HCT116 (cell line): Measurements from ENCODE around the gene RSPH6A. TPM values are rescaled to one million over a fixed set of nuclear protein-coding genes. Genes with fewer than 3 reads are reported as not detected.
A peak's percentile ranks its signal among the peaks of the same experiment; 100 is the strongest.

ENCODE experiments used
- ATAC-seq: fragments of 200-7000 bp; cut with Tn5 transposase; 2 replicates; pipeline ENCODE4 v1.9.1; 2020; ENCODE audit warnings: mild to moderate bottlenecking, moderate library complexity
- BruUV-seq: library from RNA; stranded (reverse); fragments of 400-500 nt; replicated peaks from 2 replicates; lab custom pipeline; 2021; lab: Mats Ljungman, UMichigan
- CTCF ChIA-PET: fragments of 300-600 bp; sonication (Branson Sonifier 250); formaldehyde crosslinking; loops from one replicate; lab custom pipeline; 2021; ENCODE audit warnings: antibody characterized with exemption; lab: Charles Lee
- POLR2A ChIA-PET: fragments of 300-600, 350-600 bp; sonication (Branson Sonifier 250); formaldehyde crosslinking; loops from one replicate; lab custom pipeline; 2021; ENCODE audit warnings: antibody characterized with exemption; lab: Charles Lee
- RAD21 ChIA-PET, 2 experiments: fragments of 300-600 bp; sonication (Branson Sonifier 250); formaldehyde crosslinking; loops; one replicate each; lab custom pipeline; 2023; ENCODE audit warnings: low total read pairs in 2 of 2; ENCODE audit not compliant: uncharacterized antibody in 2 of 2, unreplicated experiment in 2 of 2, low non-redundant PET in 1 of 2; lab: Charles Lee
- DNase-seq: peaks from one replicate; pipeline ENCODE4 v3.0.0-alpha.2; 2010; ENCODE audit warnings: low read depth, low spot score
- H2AFZ ChIP-seq: fragments of 200-600 bp; shearing (Covaris generic), sonication (generic); 2 replicates; pipeline ENCODE4 v1.6.1; 2017; ENCODE audit warnings: low read depth, mixed run types, mixed read lengths, antibody characterized with exemption, low read length; ENCODE audit not compliant: poor library complexity, severe bottlenecking
- H3K27ac ChIP-seq: 2 replicates; pipeline ENCODE4 v1.5.1; 2012; ENCODE audit warnings: low read depth, low read length
- H3K27me3 ChIP-seq: fragments of 200-600 bp; sonication (generic); 2 replicates; pipeline ENCODE4 v1.6.1; 2016; ENCODE audit warnings: mixed run types, low read length, mixed read lengths; ENCODE audit not compliant: insufficient read depth
- H3K36me3 ChIP-seq, 2 experiments: fragments of 200-500 bp in 1 of 2; fragments of 200-600 bp in 1 of 2; sonication (Bioruptor generic) in 1 of 2; sonication (generic) in 1 of 2; 2 replicates each; pipeline versions ENCODE4 v1.5.1 to v1.6.1; 2014 to 2016; ENCODE audit warnings: low read length in 2 of 2, inconsistent platforms in 1 of 2, mixed read lengths in 1 of 2, mixed run types in 1 of 2; ENCODE audit not compliant: insufficient read depth in 2 of 2, control insufficient read depth in 1 of 2
- H3K4me1 ChIP-seq, 2 experiments: fragments of 200-600 bp in 1 of 2; sonication (generic) in 1 of 2; 2 replicates each; pipeline versions ENCODE4 v1.5.1 to v1.6.1; 2012 to 2017; ENCODE audit warnings: low read length in 2 of 2, inconsistent platforms in 1 of 2, mild to moderate bottlenecking in 1 of 2, mixed read lengths in 1 of 2, mixed run types in 1 of 2, moderate library complexity in 1 of 2; ENCODE audit not compliant: insufficient read depth in 2 of 2, control insufficient read depth in 1 of 2
- H3K4me2 ChIP-seq: fragments of 200-600 bp; sonication (generic); 2 replicates; pipeline ENCODE4 v1.6.1; 2017; ENCODE audit warnings: mixed run types, low read length, mixed read lengths
- H3K4me3 ChIP-seq, 2 experiments: fragments of 200-600 bp in 1 of 2; sonication (generic) in 1 of 2; replicated peaks in 1 of 2; 2 replicates each; pipeline ENCODE4 v1.5.1; 2011 to 2016; ENCODE audit warnings: low read length in 2 of 2, control low read depth in 1 of 2, low read depth in 1 of 2, mild to moderate bottlenecking in 1 of 2, mixed read lengths in 1 of 2, mixed run types in 1 of 2
- H3K79me2 ChIP-seq: fragments of 200-600 bp; sonication (generic); 2 replicates; pipeline ENCODE4 v1.6.1; 2017; ENCODE audit warnings: mild to moderate bottlenecking, mixed run types, low read length, moderate library complexity, mixed read lengths; ENCODE audit not compliant: insufficient read depth
- H3K9ac ChIP-seq: fragments of 200-600 bp; sonication (generic); 2 replicates; pipeline ENCODE4 v1.6.1; 2016; ENCODE audit warnings: low read length, mixed read lengths
- H3K9me2 ChIP-seq: fragments of 200-600 bp; sonication (generic), shearing (Covaris generic); 2 replicates; pipeline ENCODE4 v1.6.1; 2017; ENCODE audit warnings: mixed run types, mild to moderate bottlenecking, moderate library complexity; ENCODE audit not compliant: insufficient read depth
- H3K9me3 ChIP-seq, 2 experiments: fragments of 200-500 bp in 1 of 2; fragments of 200-600 bp in 1 of 2; sonication (Bioruptor generic) in 1 of 2; sonication (generic) in 1 of 2; 2 replicates each; pipeline ENCODE4 v1.6.1; 2014 to 2017; ENCODE audit warnings: low read length in 2 of 2, mixed read lengths in 2 of 2, inconsistent platforms in 1 of 2, low read depth in 1 of 2, mild to moderate bottlenecking in 1 of 2, mixed run types in 1 of 2, moderate library complexity in 1 of 2; ENCODE audit not compliant: control insufficient read depth in 1 of 2, insufficient read depth in 1 of 2
- H4K20me1 ChIP-seq: fragments of 200-600 bp; sonication (generic), shearing (Covaris generic); 2 replicates; pipeline ENCODE4 v1.6.1; 2017; ENCODE audit warnings: mixed run types, mild to moderate bottlenecking, moderate library complexity; ENCODE audit not compliant: insufficient read depth
- CTCF ChIP-seq, 3 experiments: fragments of 200-600 bp in 1 of 3; sonication (generic) in 1 of 3; IDR thresholded peaks in 2 of 3; conservative IDR thresholded peaks in 1 of 3; 2 replicates each; pipeline ENCODE4 v1.5.1; 2012 to 2017; ENCODE audit warnings: low read depth in 2 of 3, low read length in 2 of 3, antibody characterized with exemption in 1 of 3, borderline replicate concordance in 1 of 3, control low read depth in 1 of 3, mild to moderate bottlenecking in 1 of 3, mixed read lengths in 1 of 3, mixed run types in 1 of 3, moderate library complexity in 1 of 3; ENCODE audit not compliant: insufficient read depth in 1 of 3
- EGR1 ChIP-seq: IDR thresholded peaks from 2 replicates; pipeline ENCODE4 v1.6.1; 2012; ENCODE audit warnings: low read depth
- ELF1 ChIP-seq: IDR thresholded peaks from 2 replicates; pipeline ENCODE4 v1.6.1; 2012; ENCODE audit warnings: low read depth, borderline replicate concordance
- EZH2 ChIP-seq: fragments of 200-600 bp; sonication (generic); IDR thresholded peaks from 2 replicates; pipeline ENCODE4 v1.6.1; 2017; ENCODE audit warnings: antibody characterized with exemption, mixed run types
- FOSL1 ChIP-seq: IDR thresholded peaks from 2 replicates; pipeline ENCODE4 v1.6.1; 2012; ENCODE audit warnings: low read depth
- JUND ChIP-seq: IDR thresholded peaks from 2 replicates; pipeline ENCODE4 v1.6.1; 2012
- MAX ChIP-seq: IDR thresholded peaks from 2 replicates; pipeline ENCODE4 v1.6.1; 2012
- SIN3A ChIP-seq: IDR thresholded peaks from 2 replicates; pipeline ENCODE4 v1.6.1; 2012; ENCODE audit warnings: low read depth
- SRF ChIP-seq: IDR thresholded peaks from 2 replicates; pipeline ENCODE4 v1.6.1; 2012; ENCODE audit warnings: low read depth
- YY1 ChIP-seq: IDR thresholded peaks from 2 replicates; pipeline ENCODE4 v1.6.1; 2011; ENCODE audit warnings: low read length, low read depth, moderate library complexity, mild to moderate bottlenecking; ENCODE audit not compliant: insufficient replicate concordance; ENCODE audit errors: extremely low read depth
- intact Hi-C: fragments of 100-400 bp; cut with micrococcal nuclease; formaldehyde crosslinking; loops from 2 replicates; pipeline ENCODE4 v1.10.0; 2022
- total RNA-seq: library from RNA; stranded (reverse); gene quantifications from one replicate; pipeline ENCODE4 v1.2.1, GENCODE V29; 2021; ENCODE audit not compliant: unreplicated experiment
- TF ChIP-seq, protein P1 (sequence below): IDR thresholded peaks from 2 replicates; pipeline ENCODE4 v1.6.1; 2011; ENCODE audit warnings: mild to moderate bottlenecking, low read length, moderate library complexity; ENCODE audit not compliant: insufficient replicate concordance; ENCODE audit errors: extremely low read depth
- TF ChIP-seq, protein P2 (sequence below): IDR thresholded peaks from 2 replicates; pipeline ENCODE4 v1.6.1; 2012

RSPH6A gene
- total RNA-seq, 1 experiment from 2014 or later, result 0.57 TPM

DNA sequence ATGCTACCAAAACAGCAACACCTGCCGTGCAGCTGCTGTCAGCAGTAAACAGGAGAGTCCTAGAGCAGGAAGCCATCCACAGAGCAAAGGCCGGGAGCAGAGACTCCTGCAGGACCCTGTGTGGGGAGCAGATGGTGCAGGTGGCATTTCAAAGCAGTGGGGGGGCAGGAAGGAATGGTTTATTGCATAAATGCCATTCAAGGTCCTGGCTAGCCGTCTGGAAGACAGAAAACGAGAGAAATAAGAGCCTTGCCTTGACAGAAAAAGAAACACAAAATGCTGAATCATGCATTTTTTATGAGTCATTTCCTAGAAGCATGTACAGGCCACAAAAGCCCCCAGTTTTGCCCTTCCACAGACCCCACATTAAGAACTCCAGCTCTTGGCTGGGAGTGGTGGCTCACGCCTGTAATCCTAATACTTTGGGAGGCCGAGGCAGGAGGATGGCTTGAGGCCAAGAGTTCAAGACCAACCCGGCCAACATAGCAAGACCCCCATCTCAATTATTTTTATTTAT is 5.4 kb downstream of the RSPH6A start:
- H3K9ac ChIP-seq, result peak overlapping the region; percentile 30; the same call in 1 of the 2 replicates
- no peaks in the 10 kb centered on the region; a peak in 1 of 4 replicates for H3K36me3 ChIP-seq
- CTCF ChIA-PET, result interaction anchor here (1.4 kb wide), 1 partner anchor 11 kb away, joined by 3 read pairs; no protein-coding TSS in a partner anchor
- peak overlapping the region; percentile 86 for H2AFZ ChIP-seq
- H3K4me2 ChIP-seq, result peak overlapping the region; percentile 41
- H3K4me1 ChIP-seq, result peaks cover 4 to 16% of the 10 kb centered on the region in 2 experiments; a peak in 3 of 4 replicates
- DNase-seq, result no peak
- H3K27me3 ChIP-seq, result no peaks in the 10 kb centered on the region
- no peaks in the 10 kb centered on the region for H3K9me2 ChIP-seq
- H3K9me3 ChIP-seq, result no peaks in the 10 kb centered on the region
- H3K27ac ChIP-seq, result 0 out of 2 replicates have a peak overlapping the region, but pooled peaks have one; percentile 22
- H3K4me3 ChIP-seq, result no peak overlapping the region
- no peak for TF ChIP-seq EZH2
- no peak for TF ChIP-seq MAX
- no peak for TF ChIP-seq EGR1
- no peak for TF ChIP-seq ELF1
- TF ChIP-seq SRF, result no peak
- no peak for TF ChIP-seq JUND
- no peak for TF ChIP-seq FOSL1
- RAD21 ChIA-PET, result no interaction called here
- no TSS peak for BruUV-seq
- POLR2A ChIA-PET, result no interaction called here
- no peaks in the 10 kb centered on the region for H4K20me1 ChIP-seq
- no peak for ATAC-seq
- H3K79me2 ChIP-seq, result no peaks in the 10 kb centered on the region
- intact Hi-C loops, result no loop called here

GRCh38 chr19:45805719-45806118 is 9.4 kb downstream of the RSPH6A start:
- RAD21 ChIA-PET, result no interaction called here
- ATAC-seq, result no peak
- H3K9me3 ChIP-seq, result no peaks in the 10 kb centered on the region
- CTCF ChIA-PET, result interaction anchor here (4.2 kb wide), 1 partner anchor 11 kb away, joined by 21 read pairs; no protein-coding TSS in a partner anchor
- H3K4me3 ChIP-seq, result no peak overlapping the region
- no peaks in the 10 kb centered on the region for H3K79me2 ChIP-seq
- DNase-seq, result no peak
- POLR2A ChIA-PET, result interaction anchor here (0.7 kb wide), 1 partner anchor 47 kb away, joined by 3 read pairs; no protein-coding TSS in a partner anchor
- no peaks in the 10 kb centered on the region for H3K36me3 ChIP-seq
- intact Hi-C loops, result no loop called here
- H3K27me3 ChIP-seq, result no peaks in the 10 kb centered on the region
- H2AFZ ChIP-seq, result no peak overlapping the region
- H3K4me2 ChIP-seq, result no peak overlapping the region
- no TSS peak for BruUV-seq
- H4K20me1 ChIP-seq, result no peaks in the 10 kb centered on the region
- no peak overlapping the region for H3K27ac ChIP-seq
- H3K9me2 ChIP-seq, result no peaks in the 10 kb centered on the region
- no peak overlapping the region for H3K9ac ChIP-seq
- peaks cover 4 to 16% of the 10 kb centered on the region in 2 experiments; a peak in 3 of 4 replicates for H3K4me1 ChIP-seq
- TF ChIP-seq, protein P1, sequence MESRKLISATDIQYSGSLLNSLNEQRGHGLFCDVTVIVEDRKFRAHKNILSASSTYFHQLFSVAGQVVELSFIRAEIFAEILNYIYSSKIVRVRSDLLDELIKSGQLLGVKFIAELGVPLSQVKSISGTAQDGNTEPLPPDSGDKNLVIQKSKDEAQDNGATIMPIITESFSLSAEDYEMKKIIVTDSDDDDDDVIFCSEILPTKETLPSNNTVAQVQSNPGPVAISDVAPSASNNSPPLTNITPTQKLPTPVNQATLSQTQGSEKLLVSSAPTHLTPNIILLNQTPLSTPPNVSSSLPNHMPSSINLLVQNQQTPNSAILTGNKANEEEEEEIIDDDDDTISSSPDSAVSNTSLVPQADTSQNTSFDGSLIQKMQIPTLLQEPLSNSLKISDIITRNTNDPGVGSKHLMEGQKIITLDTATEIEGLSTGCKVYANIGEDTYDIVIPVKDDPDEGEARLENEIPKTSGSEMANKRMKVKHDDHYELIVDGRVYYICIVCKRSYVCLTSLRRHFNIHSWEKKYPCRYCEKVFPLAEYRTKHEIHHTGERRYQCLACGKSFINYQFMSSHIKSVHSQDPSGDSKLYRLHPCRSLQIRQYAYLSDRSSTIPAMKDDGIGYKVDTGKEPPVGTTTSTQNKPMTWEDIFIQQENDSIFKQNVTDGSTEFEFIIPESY, result no peak
- no peak for TF ChIP-seq MAX
- TF ChIP-seq YY1, result no peak
- TF ChIP-seq, protein P2, sequence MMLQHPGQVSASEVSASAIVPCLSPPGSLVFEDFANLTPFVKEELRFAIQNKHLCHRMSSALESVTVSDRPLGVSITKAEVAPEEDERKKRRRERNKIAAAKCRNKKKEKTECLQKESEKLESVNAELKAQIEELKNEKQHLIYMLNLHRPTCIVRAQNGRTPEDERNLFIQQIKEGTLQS, result no peak
- no peak for TF ChIP-seq SIN3A
- TF ChIP-seq CTCF (IDR thresholded peaks at IDR 0.05 in 2 of 3, conservative IDR thresholded peaks at IDR 0.05 in 1 of 3; ENCODE audit: borderline replicate concordance in 1 of 3, insufficient read depth in 1 of 3, low read depth in 2 of 3, low read length in 2 of 3), result no peak
